K562 (cell line): Measurements from ENCODE around the gene RNU2-63P. TPM values are rescaled to one million over a fixed set of nuclear protein-coding genes. Genes with fewer than 3 reads are reported as not detected.

ENCODE experiments used
- ATAC-seq: fragments of 200-7000 bp; cut with Tn5 transposase; 3 replicates; pipeline ENCODE4 v1.9.1; 2020; ENCODE audit warnings: moderate library complexity
- BruUV-seq: library from RNA; stranded (reverse); fragments of 400-500 nt; replicated peaks from 2 replicates; lab custom pipeline; 2021; lab: Mats Ljungman, UMichigan
- CTCF ChIA-PET: fragments of 300-600 bp; formaldehyde crosslinking; extraction: SDS; loops from one replicate; lab custom pipeline; 2021; ENCODE audit warnings: low intra/inter-chr PET ratio; lab: Yijun Ruan, JAX
- POLR2A ChIA-PET: fragments of 300-600, 350-650 bp; sonication (Branson Sonifier 250); formaldehyde crosslinking; extraction: SDS; loops from one replicate; lab custom pipeline; 2021; ENCODE audit warnings: antibody characterized with exemption, inconsistent platforms; lab: Yijun Ruan, JAX
- DNase-seq, 4 experiments: peaks; one replicate each; pipeline versions ENCODE4 v3.0.0 to v3.0.0-alpha.2; 2011 to 2018; ENCODE audit warnings: low spot score in 3 of 4, mixed read lengths in 3 of 4; ENCODE audit errors: extremely low read depth in 1 of 4
- FAIRE-seq: peaks from 2 replicates; lab custom pipeline; 2011; peaks lifted over from hg19 to GRCh38; lab: Jason Lieb, UNC
- H2AFZ ChIP-seq: 2 replicates; pipeline ENCODE4 v1.6.0; 2011; ENCODE audit warnings: low read depth, low read length, control low read depth, inconsistent platforms
- H3K27ac ChIP-seq: fragments of 200-600 bp; 3 replicates; pipeline ENCODE4 v1.8.0; 2011; ENCODE audit warnings: low read depth, mild to moderate bottlenecking, control low read depth, inconsistent platforms, low read length, moderate library complexity, mixed read lengths; ENCODE audit errors: extremely low read depth
- H3K27me3 ChIP-seq, 2 experiments: fragments of 300-600 bp in 1 of 2; 2 replicates in 1 of 2; 3 replicates in 1 of 2; pipeline versions ENCODE4 v1.6.0 to v1.8.0; 2011; ENCODE audit warnings: inconsistent platforms in 2 of 2, low read length in 2 of 2, mild to moderate bottlenecking in 1 of 2, mixed read lengths in 1 of 2, moderate library complexity in 1 of 2; ENCODE audit not compliant: control insufficient read depth in 2 of 2, insufficient read depth in 2 of 2
- H3K36me3 ChIP-seq: fragments of 300-600 bp; 3 replicates; pipeline ENCODE4 v1.8.0; 2011; ENCODE audit warnings: mild to moderate bottlenecking, low read length, inconsistent platforms; ENCODE audit not compliant: control insufficient read depth, insufficient read depth
- H3K4me1 ChIP-seq, 2 experiments: fragments of 200-600 bp in 1 of 2; replicated peaks in 1 of 2; 2 replicates in 1 of 2; 3 replicates in 1 of 2; pipeline versions ENCODE4 v1.5.1 to v1.8.0; 2011; ENCODE audit warnings: inconsistent platforms in 2 of 2, low read length in 2 of 2, mild to moderate bottlenecking in 1 of 2, mixed read lengths in 1 of 2, moderate library complexity in 1 of 2; ENCODE audit not compliant: control insufficient read depth in 2 of 2, insufficient read depth in 2 of 2
- H3K4me2 ChIP-seq: 2 replicates; pipeline ENCODE4 v1.6.1; 2011; ENCODE audit warnings: low read length, control low read depth, inconsistent platforms, mixed read lengths; ENCODE audit not compliant: insufficient read depth
- H3K4me3 ChIP-seq: fragments of 200-600 bp; sonication (generic), shearing (Covaris generic); 2 replicates; pipeline ENCODE4 v1.5.1; 2016; ENCODE audit warnings: control low read depth, inconsistent platforms
- H3K79me2 ChIP-seq: fragments of 200-600 bp; 3 replicates; pipeline ENCODE4 v1.8.0; 2011; ENCODE audit warnings: low read length, inconsistent platforms; ENCODE audit not compliant: control insufficient read depth, insufficient read depth
- H3K9ac ChIP-seq, 2 experiments: 2 replicates each; pipeline versions ENCODE4 v1.6.0 to v1.6.1; 2011; ENCODE audit warnings: low read depth in 2 of 2, low read length in 2 of 2, control low read depth in 1 of 2, inconsistent platforms in 1 of 2, mild to moderate bottlenecking in 1 of 2, mixed read lengths in 1 of 2; ENCODE audit not compliant: insufficient read depth in 1 of 2
- H3K9me1 ChIP-seq: one replicate; pipeline ENCODE4 v1.6.0; 2011; ENCODE audit warnings: inconsistent platforms, mild to moderate bottlenecking, low read length, moderate library complexity; ENCODE audit not compliant: control insufficient read depth, insufficient read depth
- H3K9me3 ChIP-seq: replicated peaks from 2 replicates; pipeline ENCODE4 v1.5.1; 2011; ENCODE audit warnings: low read depth, low read length, inconsistent platforms; ENCODE audit not compliant: control insufficient read depth, insufficient read depth
- H4K20me1 ChIP-seq: replicated peaks from 2 replicates; pipeline ENCODE4 v1.6.1; 2011; ENCODE audit warnings: low read length, inconsistent platforms, mixed read lengths; ENCODE audit not compliant: control insufficient read depth, insufficient read depth
- CBX1 ChIP-seq: sonication (generic); IDR thresholded peaks from 2 replicates; pipeline ENCODE4 v1.6.1; 2016; ENCODE audit warnings: antibody characterized with exemption, low read depth, mild to moderate bottlenecking
- CC2D1A ChIP-seq: fragments of 450-650 bp; IDR thresholded peaks from 2 replicates; pipeline ENCODE4 v1.6.1; 2017; ENCODE audit warnings: mild to moderate bottlenecking
- CEBPB ChIP-seq: fragments of 450-650 bp; IDR thresholded peaks from 2 replicates; pipeline ENCODE4 v1.6.1; 2016; ENCODE audit warnings: missing genetic modification characterization, missing compliant biosample characterization
- E2F8 ChIP-seq: fragments of 450-650 bp; IDR thresholded peaks from 2 replicates; pipeline ENCODE4 v1.7.1; 2018; ENCODE audit warnings: mild to moderate bottlenecking, low read depth; ENCODE audit not compliant: partially characterized antibody
- EWSR1 ChIP-seq: fragments of 450-650 bp; IDR thresholded peaks from 2 replicates; pipeline ENCODE4 v1.6.1; 2018; ENCODE audit warnings: borderline replicate concordance, mild to moderate bottlenecking, low read depth, moderate library complexity; ENCODE audit not compliant: partially characterized antibody
- FOSL1 ChIP-seq: fragments of 200-800 bp; sonication (Bioruptor generic); conservative IDR thresholded peaks from 2 replicates; pipeline ENCODE4 v1.6.1; 2016; ENCODE audit warnings: missing genetic modification characterization, missing compliant biosample characterization
- FOXP4 ChIP-seq: sonication (generic); formaldehyde crosslinking; IDR thresholded peaks from 2 replicates; pipeline ENCODE4 v1.8.0; 2022; ENCODE audit warnings: mild to moderate bottlenecking, missing genetic modification reagents, borderline replicate concordance
- GTF2E2 ChIP-seq: fragments of 200-800 bp; sonication (Bioruptor generic); IDR thresholded peaks from 2 replicates; pipeline ENCODE4 v1.6.1; 2016; ENCODE audit warnings: missing genetic modification characterization, missing compliant biosample characterization
- MCM3 ChIP-seq: fragments of 450-650 bp; IDR thresholded peaks from 2 replicates; pipeline ENCODE4 v1.6.1; 2016
- NR2F6 ChIP-seq: fragments of 450-650 bp; formaldehyde crosslinking; IDR thresholded peaks from 2 replicates; pipeline ENCODE4 v1.4.0; 2020; ENCODE audit warnings: mild to moderate bottlenecking
- TRIM24 ChIP-seq, 2 experiments: fragments of 450-650 bp; IDR thresholded peaks; 2 replicates each; pipeline ENCODE4 v1.6.1; 2016
- USF1 ChIP-seq: sonication (generic); formaldehyde crosslinking; IDR thresholded peaks from 2 replicates; pipeline ENCODE4 v1.9.0; 2022; ENCODE audit warnings: mild to moderate bottlenecking, missing genetic modification reagents
- ZNF277 ChIP-seq: fragments of 250-450 bp; sonication (Bioruptor Pico); IDR thresholded peaks from 2 replicates; pipeline ENCODE4 v1.8.0; 2022; ENCODE audit warnings: inconsistent platforms, mild to moderate bottlenecking, moderate library complexity, borderline replicate concordance
- ZNF282 ChIP-seq: sonication (generic); formaldehyde crosslinking; IDR thresholded peaks from 2 replicates; pipeline ENCODE4 v1.8.1; 2023; ENCODE audit warnings: missing genetic modification reagents
- ZNF384 ChIP-seq: IDR thresholded peaks from 2 replicates; pipeline ENCODE4 v1.6.1; 2012; ENCODE audit warnings: low read depth, low read length, improper control_type of control experiment
- ZNF699 ChIP-seq: fragments of 250-450 bp; sonication (Bioruptor Pico); IDR thresholded peaks from 2 replicates; pipeline ENCODE4 v1.8.0; 2021; ENCODE audit warnings: mild to moderate bottlenecking, moderate library complexity; ENCODE audit not compliant: insufficient replicate concordance
- ZNF766 ChIP-seq: fragments of 200-800 bp; sonication (Bioruptor generic); conservative IDR thresholded peaks from 2 replicates; pipeline ENCODE4 v1.6.1; 2016; ENCODE audit warnings: missing genetic modification characterization, missing compliant biosample characterization
- WGBS: fragments of 100-300 bp; shearing (Covaris generic); methylation state at CpG from one replicate; pipeline ENCODE4 v1.1.6; 2016; ENCODE audit warnings: low coverage, mixed read lengths; ENCODE audit not compliant: insufficient coverage; ENCODE audit errors: missing lambda C conversion rate; 5-methylcytosine and 5-hydroxymethylcytosine counted together
- in situ Hi-C: fragments of 300-500 bp; cut with MboI; formaldehyde crosslinking; loops from 4 replicates; pipeline ENCODE4 v1.15.0; 2018; ENCODE audit warnings: inconsistent platforms, mixed read lengths
- intact Hi-C: fragments of 100-400 bp; cut with micrococcal nuclease; formaldehyde crosslinking; loops from 2 replicates; pipeline ENCODE4 v1.14.2; 2022
- polyA plus RNA-seq, 8 experiments: library from polyadenylated mRNA; depleted of rRNA in 4 of 8; stranded (reverse) in 5 of 8; unstranded in 3 of 8; fragments of >200 nt; fragmentation: Nextera tagmentation in 2 of 8; fragmentation: Illumina TruSeq in 1 of 8; extraction: Ambion mirVana in 2 of 8; extraction: Trizol in 1 of 8; gene quantifications; 2 replicates each; pipeline versions ENCODE4 v1.2.1 to v1.2.3, GENCODE V29; 2011 to 2014; ENCODE audit warnings: inconsistent platforms in 1 of 8, missing spikeins in 1 of 8
- total RNA-seq, 7 experiments: library from RNA; depleted of rRNA in 6 of 7; stranded (reverse); fragments of >200 nt in 6 of 7; fragmentation: Illumina TruSeq in 2 of 7; extraction: Trizol in 2 of 7; gene quantifications; 2 replicates each; pipeline versions ENCODE4 v1.2.1 to v1.2.3, GENCODE V29; 2011 to 2021; ENCODE audit warnings: low replicate concordance in 1 of 7

The RNU2-63P gene
- total and polyA plus RNA-seq, 9 of the 15 experiments (the other 6 are each of a cell fraction or from before 2014, with no cell fraction given): 5.8 to 253 (median 169) TPM; not detected in 4

- TF ChIP-seq ZNF766 (CRISPR knock-in tag) (peak; percentile 70), CC2D1A (no peak), TRIM24 (IDR thresholded peaks at IDR 0.05) (peak; percentile 95 to 97), CEBPB (tag) (peak; percentile 75), ZNF282 (CRISPR knock-in tag) (no peak), MCM3 (no peak), EWSR1 (no peak), ZNF699 (no peak), CBX1 (peak; percentile 20; the same call in 1 of the 2 replicates), GTF2E2 (tag) (no peak), ZNF384 (peak; percentile 42)
Observed at GRCh38 chr2:87996570-87996969, 19.8 kb downstream of the RNU2-63P start (continued).

GRCh38 chr2:87995756-87996155, 20.6 kb downstream of the RNU2-63P start:
- FAIRE-seq: no peak
- POLR2A ChIA-PET: no interaction called here
- no TSS peak for BruUV-seq
- H4K20me1 ChIP-seq: no peaks in the 10 kb centered on the region
- no peaks in the 10 kb centered on the region for H3K79me2 ChIP-seq
- peak overlapping the region; percentile 76; the same call in 1 of the 2 replicates for H2AFZ ChIP-seq
- no peak overlapping the region for H3K27ac ChIP-seq
- no peak; the same call in 2 of the 3 replicates for ATAC-seq
- DNase-seq: no peak
- no peaks in the 10 kb centered on the region for H3K9me1 ChIP-seq
- WGBS: 21% methylated on average over 1 of the region's 1 CpG
- CTCF ChIA-PET: no interaction called here
- peaks cover 5% of the 10 kb centered on the region; the same call in 1 of the 2 replicates for H3K9me3 ChIP-seq
- no peaks in the 10 kb centered on the region for H3K27me3 ChIP-seq
- no peak overlapping the region for H3K9ac ChIP-seq
- no peak overlapping the region for H3K4me3 ChIP-seq
- H3K4me2 ChIP-seq: no peak overlapping the region
- H3K36me3 ChIP-seq: no peaks in the 10 kb centered on the region
- intact Hi-C loops: no loop called here
- no peaks in the 10 kb centered on the region; a peak in 1 of 5 replicates for H3K4me1 ChIP-seq
- in situ Hi-C loops: no loop called here
- TF ChIP-seq USF1 (CRISPR knock-in tag) (no peak), E2F8 (no peak), FOSL1 (tag) (no peak), NR2F6 (no peak), ZNF277 (CRISPR knock-in tag) (no peak), FOXP4 (CRISPR knock-in tag) (no peak)
